HG03521 (cell line): ENCODE data around the gene CAB39L.

ENCODE experiments used
- ATAC-seq: cut with Tn5 transposase; IDR thresholded peaks from one replicate; pipeline ENCODE4 v1.9.1; 2021; ENCODE audit warnings: mild to moderate bottlenecking, moderate library complexity; ENCODE audit not compliant: unreplicated experiment

CAB39L gene

GRCh38 chr13:49400755-49401659 is 42.9 kb downstream of the CAB39L start:
- ATAC-seq, result no peak

- no peak for ATAC-seq
These were observed 43.9 kb downstream of the CAB39L start for GRCh38 chr13:49399801-49400472.

DNA sequence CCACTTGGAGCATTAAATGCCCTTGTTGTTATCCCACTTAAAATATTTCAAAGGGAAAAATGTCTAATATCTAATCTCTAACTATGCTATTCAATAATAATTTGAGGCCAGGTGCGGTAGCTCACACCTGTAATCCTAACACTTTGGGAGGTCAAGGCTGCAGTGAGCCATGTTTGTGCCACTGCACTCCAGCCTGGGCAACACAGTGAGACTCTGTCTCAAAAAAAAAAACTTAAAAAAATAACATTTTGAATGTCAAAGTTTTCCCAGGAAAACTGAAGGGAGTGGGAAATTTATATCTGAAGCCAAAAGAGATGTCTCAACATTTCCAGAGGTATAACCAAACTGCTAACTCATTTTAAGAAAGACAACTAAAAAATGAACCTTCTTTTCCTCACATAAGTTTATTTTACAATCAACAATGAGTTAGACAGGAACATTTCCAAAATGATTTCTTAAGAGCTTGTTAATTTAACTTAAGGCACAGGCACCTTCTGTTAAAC is 47.9 kb downstream of the CAB39L start:
- ATAC-seq, result no peak

DNA sequence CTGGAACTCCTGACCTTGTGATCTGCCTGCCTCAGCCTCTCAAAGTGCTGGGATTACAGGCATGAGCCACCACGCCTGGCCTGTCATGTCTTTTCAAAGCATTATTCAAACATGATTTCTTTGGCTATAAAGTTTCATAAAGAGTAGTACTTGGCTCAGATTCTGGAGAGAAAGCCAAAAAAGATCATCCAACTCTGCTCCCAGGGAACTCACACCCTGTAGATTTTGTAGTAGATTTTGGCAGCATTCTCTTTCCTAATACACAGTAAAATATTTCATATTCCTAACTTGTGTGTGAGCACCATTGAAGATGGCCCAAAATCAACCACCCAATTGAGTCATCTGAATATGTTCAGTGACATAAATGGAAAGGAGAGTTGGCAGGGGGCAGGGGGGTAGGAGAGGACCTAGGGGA is 48.4 kb downstream of the CAB39L start:
- no peak for ATAC-seq

- ATAC-seq, result no peak
These were observed 55.7 kb downstream of the CAB39L start for GRCh38 chr13:49388091-49388635.

DNA sequence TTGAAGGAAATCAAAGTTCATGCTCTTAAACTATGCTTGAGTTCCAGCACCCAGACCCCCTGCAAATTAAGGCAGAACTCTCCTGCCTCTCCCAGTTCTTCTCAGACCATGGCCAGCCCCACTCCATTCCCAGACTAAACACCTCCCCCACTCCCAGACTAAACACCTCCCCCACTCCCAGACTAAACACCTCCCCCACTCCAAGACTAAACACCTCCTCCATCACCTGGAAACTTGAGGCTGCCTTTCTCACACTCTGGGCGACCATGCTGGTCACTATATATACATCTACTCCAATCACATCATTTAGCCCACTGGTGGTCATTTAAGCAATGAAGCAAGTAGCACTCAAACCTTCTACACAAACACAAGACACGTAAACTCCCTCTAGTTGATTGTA is 57.2 kb downstream of the CAB39L start:
- no peak for ATAC-seq

GRCh38 chr13:49376121-49376520 is 67.7 kb downstream of the CAB39L start:
- no peak for ATAC-seq

GRCh38 chr13:49374585-49375290 is 69.1 kb downstream of the CAB39L start:
- ATAC-seq, result no peak

DNA sequence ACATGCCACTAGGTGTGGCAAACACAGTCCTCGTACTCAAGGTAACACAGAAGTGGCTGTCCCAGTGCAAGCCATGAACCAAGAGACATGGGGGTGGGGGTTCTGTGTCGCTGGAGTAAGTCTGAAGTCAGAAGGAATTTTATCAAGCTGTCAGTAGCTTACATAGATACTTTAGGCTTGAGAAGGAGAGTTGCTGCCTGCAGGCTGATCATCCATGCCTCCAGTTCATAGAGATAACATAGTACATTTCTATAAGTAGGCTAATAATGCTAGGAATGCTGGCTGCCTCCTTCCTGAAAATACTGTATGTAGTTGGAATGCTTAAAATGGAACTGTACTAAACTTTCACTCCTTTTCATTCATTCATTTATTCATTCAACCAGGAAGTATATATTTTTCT is 70.1 kb downstream of the CAB39L start:
- ATAC-seq, result no peak

DNA sequence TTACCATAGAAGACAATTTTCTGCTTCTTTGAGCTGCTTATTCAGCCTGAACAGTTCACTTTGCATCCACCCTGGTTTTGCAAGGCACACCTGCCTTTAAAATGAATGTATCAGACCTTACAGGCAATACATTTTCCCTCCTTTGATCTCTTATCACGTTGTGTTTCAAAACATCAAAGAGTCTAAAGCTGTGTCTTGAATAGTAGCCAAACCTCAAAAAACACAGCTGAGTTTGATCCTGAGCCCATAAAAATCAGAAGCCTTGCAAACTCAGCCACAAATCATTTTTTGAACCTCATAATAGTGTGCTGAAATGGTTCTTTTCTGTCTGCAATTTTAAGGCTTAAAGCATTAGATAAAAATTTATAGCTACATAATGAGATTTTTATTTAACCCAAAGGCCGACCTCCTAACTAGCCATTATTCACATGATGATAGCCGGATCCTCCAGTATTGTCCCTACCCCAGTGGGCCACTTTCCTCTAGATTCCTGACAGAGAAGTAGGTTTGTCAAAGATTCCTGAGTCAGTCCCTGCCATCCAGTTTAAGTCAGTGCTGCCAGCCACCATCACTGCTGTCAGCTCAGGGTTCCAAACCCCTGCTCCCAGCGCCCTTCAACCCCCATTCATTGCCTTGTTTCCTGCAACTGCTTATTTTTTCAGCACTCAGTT is 71.8 kb downstream of the CAB39L start:
- ATAC-seq, result no peak

DNA sequence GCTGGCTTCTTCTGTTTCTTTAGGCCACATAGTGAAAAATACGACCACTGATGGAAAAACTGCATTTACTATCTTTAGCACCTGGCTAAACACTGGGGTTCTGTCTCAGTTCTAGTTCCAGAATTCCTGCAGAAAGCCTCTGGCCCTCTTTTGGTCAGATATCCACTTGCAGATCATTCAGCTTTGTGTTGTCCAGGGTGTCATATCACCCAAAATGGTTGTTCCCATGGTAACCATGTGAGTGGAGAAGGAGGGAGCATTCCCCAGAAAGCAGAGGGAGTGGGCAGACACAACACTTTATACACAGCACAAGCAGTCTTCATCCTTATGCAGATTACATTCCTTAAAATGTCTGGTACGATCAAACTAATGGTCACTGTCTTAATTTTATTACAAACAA is 73.5 kb downstream of the CAB39L start:
- ATAC-seq, result no peak

- ATAC-seq, result no peak
These were observed 74.0 kb downstream of the CAB39L start for GRCh38 chr13:49369866-49370265.

GRCh38 chr13:49368688-49369087 is 75.2 kb downstream of the CAB39L start:
- no peak for ATAC-seq

DNA sequence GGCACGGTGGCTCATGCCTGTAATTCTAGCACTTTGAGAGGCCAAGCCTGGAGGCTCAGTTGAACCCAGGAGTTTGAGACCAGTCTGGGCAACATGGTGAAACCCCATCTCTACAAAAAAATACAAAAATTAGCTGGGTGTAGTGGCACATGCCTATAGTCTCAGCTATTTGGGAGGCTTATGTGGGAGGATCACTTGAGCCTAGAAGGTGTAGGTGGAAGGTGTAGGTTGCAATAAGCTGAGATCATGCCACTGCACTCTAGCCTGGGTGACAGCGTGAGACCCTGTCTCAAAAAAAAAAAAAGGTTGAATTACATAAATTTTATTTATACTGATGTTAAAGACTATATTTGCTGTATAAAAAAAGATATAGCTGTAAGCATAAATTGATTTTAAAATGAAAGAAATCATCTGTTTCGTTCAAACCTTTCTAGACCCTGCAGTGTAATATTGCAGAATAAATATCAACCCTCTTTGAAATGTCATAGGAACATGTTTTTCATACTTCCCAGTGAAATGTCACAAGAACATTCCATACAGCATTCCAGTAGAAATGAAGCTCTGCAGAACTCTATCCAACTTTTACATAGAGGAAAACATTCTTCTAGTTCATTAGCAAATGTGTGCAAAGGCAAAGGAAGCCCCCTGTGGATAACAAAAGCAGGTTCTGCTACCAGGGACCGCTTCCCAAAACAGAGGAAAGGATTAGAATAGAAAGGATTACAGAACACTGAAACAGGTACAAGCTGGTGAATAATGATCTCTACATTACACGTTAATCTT is 76.0 kb downstream of the CAB39L start:
- no peak for ATAC-seq

DNA sequence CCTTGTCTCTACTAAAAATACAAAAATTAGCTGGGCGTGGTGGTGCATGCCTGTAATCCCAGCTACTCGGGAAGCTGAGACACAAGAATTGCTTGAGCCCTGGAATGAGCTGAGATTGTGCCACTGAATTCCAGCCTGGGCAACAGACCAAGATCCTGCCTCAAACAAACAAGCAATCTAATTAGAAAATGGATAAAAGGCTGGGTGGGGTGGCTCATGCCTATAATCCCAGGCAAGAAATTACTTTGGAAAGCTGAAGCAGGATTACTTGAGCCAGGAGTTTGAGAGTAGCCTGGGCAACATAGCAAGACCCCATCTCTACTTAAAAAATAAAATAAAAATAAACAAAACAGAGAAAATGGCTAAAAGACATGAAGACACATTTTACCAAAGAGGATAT is 77.0 kb downstream of the CAB39L start:
- ATAC-seq, result no peak

- ATAC-seq, result no peak
These were observed 86.2 kb downstream of the CAB39L start for GRCh38 chr13:49357694-49358093.

GRCh38 chr13:49356223-49356622 is 87.6 kb downstream of the CAB39L start:
- ATAC-seq, result no peak

DNA sequence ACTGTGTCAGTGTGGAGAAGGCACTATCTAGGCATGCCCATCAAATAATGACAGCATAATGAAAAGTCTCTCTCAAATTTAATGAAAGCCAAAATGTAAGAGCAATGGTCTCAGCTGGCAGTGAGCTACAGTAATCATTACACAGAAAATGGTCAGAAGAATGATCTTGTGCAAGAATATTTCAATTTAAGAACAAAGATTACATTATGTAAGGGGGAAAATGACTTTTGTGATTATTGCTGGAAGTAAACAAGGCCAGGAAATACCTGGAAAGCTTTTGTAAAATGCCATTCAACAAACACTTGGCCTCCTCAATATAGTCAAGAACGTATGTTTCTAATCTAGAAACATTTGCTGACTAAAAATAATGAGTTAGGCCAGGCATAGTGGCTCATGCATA is 89.1 kb downstream of the CAB39L start:
- no peak for ATAC-seq

- ATAC-seq, result no peak
These were observed 90.0 kb downstream of the CAB39L start for GRCh38 chr13:49353908-49354307.

DNA sequence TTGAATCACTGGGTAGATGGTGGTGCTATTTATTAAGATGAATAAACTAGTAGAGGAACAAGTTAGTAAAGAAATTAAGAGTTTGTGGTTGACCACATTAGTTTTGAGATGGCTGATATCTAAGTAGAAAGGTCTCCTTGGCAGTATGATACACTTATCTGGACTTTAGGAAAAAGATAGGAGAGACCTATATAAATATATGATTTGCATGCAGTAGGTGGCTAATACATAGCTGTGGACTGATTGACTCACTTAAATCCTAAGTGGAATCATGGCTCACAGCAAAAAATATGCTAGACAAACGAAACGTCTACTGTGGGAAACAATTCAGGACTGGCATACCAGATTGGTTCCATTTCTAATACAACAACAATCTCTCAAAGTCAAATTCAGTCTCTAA is 92.0 kb downstream of the CAB39L start:
- ATAC-seq, result no peak
